ENCODE data around the gene PJA2.

Gene PJA2

GRCh38 chr5:109408991-109409843, 557 bp downstream of the PJA2 start:
- DNase-seq (ENCODE audit: low read depth in 2 of 2), result peak; percentile 65 to 69

- DNase-seq (ENCODE audit: low read depth in 2 of 2), result no peak
Observed at GRCh38 chr5:109407913-109408312, 1.9 kb downstream of the PJA2 start.

GRCh38 chr5:109406719-109407118, 3.1 kb downstream of the PJA2 start:
- no peak for DNase-seq (ENCODE audit: low read depth in 2 of 2)

- DNase-seq (ENCODE audit: low read depth in 2 of 2), result no peak
Observed at GRCh38 chr5:109404428-109404960, 5.3 kb downstream of the PJA2 start.

- DNase-seq (ENCODE audit: low read depth in 2 of 2), result no peak
Observed at GRCh38 chr5:109403469-109403868, 6.3 kb downstream of the PJA2 start.

GRCh38 chr5:109399092-109399759, 10.5 kb downstream of the PJA2 start:
- DNase-seq (ENCODE audit: low read depth in 2 of 2), result no peak

- no peak for DNase-seq (ENCODE audit: low read depth in 2 of 2)
Observed at GRCh38 chr5:109396965-109397364, 12.8 kb downstream of the PJA2 start.

- DNase-seq (ENCODE audit: low read depth in 2 of 2), result no peak
Observed at GRCh38 chr5:109394806-109395205, 15.0 kb downstream of the PJA2 start.

- DNase-seq (ENCODE audit: low read depth in 2 of 2), result no peak
Observed at GRCh38 chr5:109390188-109390587, 19.6 kb downstream of the PJA2 start.

GRCh38 chr5:109388407-109388806, 21.4 kb downstream of the PJA2 start:
- no peak for DNase-seq (ENCODE audit: low read depth in 2 of 2)

- DNase-seq (ENCODE audit: low read depth in 2 of 2), result no peak
Observed at GRCh38 chr5:109387408-109387974, 22.3 kb downstream of the PJA2 start.

GRCh38 chr5:109378095-109378494, 31.7 kb downstream of the PJA2 start:
- no peak for DNase-seq (ENCODE audit: low read depth in 2 of 2)

- DNase-seq (ENCODE audit: low read depth in 2 of 2), result no peak
Observed at GRCh38 chr5:109374625-109375024, 35.1 kb downstream of the PJA2 start.

GRCh38 chr5:109373932-109374331, 35.8 kb downstream of the PJA2 start:
- DNase-seq (ENCODE audit: low read depth in 2 of 2), result no peak

- DNase-seq (ENCODE audit: low read depth in 2 of 2), result no peak
Observed at GRCh38 chr5:109370343-109370742, 39.4 kb downstream of the PJA2 start.

GRCh38 chr5:109365653-109366052, 44.1 kb downstream of the PJA2 start:
- no peak for DNase-seq (ENCODE audit: low read depth in 2 of 2)

GRCh38 chr5:109364977-109365376, 44.8 kb downstream of the PJA2 start:
- DNase-seq (ENCODE audit: low read depth in 2 of 2), result no peak

- no peak for DNase-seq (ENCODE audit: low read depth in 2 of 2)
Observed at GRCh38 chr5:109359642-109360041, 50.1 kb downstream of the PJA2 start.

- DNase-seq (ENCODE audit: low read depth in 2 of 2), result no peak
Observed at GRCh38 chr5:109357807-109358206, 52.0 kb downstream of the PJA2 start.

- DNase-seq (ENCODE audit: low read depth in 2 of 2), result no peak
Observed at GRCh38 chr5:109354761-109355160, 55.0 kb downstream of the PJA2 start.

- no peak for DNase-seq (ENCODE audit: low read depth in 2 of 2)
Observed at GRCh38 chr5:109351988-109352864, 57.5 kb downstream of the PJA2 start.

Measured in stimulated activated CD8-positive, alpha-beta memory T cell treated with anti-CD3 and anti-CD28 coated beads, Interleukin-15, amount 100 ng/mL, for 4 hours (primary cell).